Transverse colon (tissue), 3 donors: ENCODE measurements around the gene RABL6.

Experiments
- POLR2A ChIP-seq: fragments of 450-650 bp; IDR thresholded peaks from one replicate; pipeline ENCODE4 v1.6.1; 2016; ENCODE audit warnings: antibody characterized with exemption, mild to moderate bottlenecking, moderate library complexity
- TF ChIP-seq, protein P1 (sequence below), 5 experiments: fragments of 200-600 bp in 3 of 5; fragments of 450-650 bp in 2 of 5; sonication (generic) in 3 of 5; IDR thresholded peaks; 1 replicate in 2 of 5; 2 replicates in 3 of 5; pipeline ENCODE4 v1.5.1; 2016 to 2017; ENCODE audit warnings: antibody characterized with exemption in 5 of 5, inconsistent platforms in 3 of 5, mild to moderate bottlenecking in 2 of 5, moderate library complexity in 1 of 5

DNA sequence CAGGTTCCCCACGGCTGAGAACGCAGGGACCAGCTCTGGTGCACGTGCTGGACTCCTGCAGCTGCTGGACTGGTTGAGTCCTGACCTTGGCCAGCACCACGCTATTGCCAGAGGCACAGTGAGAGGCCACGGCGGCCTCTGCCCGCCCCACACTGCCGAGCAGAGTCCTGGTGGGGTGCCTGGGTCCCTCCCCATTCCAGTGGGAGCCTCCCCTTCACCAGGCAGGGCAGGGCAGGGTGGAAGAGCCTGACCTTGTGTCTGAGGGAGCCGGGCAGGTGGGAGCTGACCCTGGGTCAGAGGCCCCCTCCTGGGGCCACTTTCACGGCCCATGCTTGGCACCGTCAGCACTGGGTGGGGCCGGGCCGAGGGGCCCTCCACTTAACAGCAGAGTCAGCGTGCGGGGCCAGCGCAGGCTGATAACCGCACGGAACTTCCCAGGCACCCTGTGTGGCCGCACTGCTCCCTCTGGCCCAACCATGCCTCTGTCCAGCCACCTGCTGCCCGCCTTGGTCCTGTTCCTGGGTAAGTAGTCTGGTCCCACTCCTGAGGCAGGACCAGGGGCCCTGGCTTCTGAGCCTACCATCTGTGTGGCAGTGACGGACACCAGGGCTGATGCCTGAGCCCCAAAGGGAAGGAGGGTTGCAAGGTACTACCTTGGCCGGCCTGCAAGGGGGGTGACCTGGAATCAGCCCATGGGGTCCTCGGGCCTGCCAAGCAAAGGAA lies 44.4 kb downstream of the RABL6 start, which contains the start of gene MAMDC4:
- TF ChIP-seq, protein P1, sequence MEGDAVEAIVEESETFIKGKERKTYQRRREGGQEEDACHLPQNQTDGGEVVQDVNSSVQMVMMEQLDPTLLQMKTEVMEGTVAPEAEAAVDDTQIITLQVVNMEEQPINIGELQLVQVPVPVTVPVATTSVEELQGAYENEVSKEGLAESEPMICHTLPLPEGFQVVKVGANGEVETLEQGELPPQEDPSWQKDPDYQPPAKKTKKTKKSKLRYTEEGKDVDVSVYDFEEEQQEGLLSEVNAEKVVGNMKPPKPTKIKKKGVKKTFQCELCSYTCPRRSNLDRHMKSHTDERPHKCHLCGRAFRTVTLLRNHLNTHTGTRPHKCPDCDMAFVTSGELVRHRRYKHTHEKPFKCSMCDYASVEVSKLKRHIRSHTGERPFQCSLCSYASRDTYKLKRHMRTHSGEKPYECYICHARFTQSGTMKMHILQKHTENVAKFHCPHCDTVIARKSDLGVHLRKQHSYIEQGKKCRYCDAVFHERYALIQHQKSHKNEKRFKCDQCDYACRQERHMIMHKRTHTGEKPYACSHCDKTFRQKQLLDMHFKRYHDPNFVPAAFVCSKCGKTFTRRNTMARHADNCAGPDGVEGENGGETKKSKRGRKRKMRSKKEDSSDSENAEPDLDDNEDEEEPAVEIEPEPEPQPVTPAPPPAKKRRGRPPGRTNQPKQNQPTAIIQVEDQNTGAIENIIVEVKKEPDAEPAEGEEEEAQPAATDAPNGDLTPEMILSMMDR (IDR thresholded peaks at IDR 0.05), result no peak
- TF ChIP-seq POLR2A, result no peak
